ENCODE results near the gene SEPHS2. TPM values are rescaled to one million over a fixed set of nuclear protein-coding genes. Genes with fewer than 3 reads are reported as not detected.
"Not testable (repeated sequence)": the region's sequence is repeated elsewhere in the genome, so short reads cannot be mapped to it uniquely, and the experiment has no call there.

SEPHS2 gene
- total RNA-seq, 2 donors from 2014 or later: 18.2 to 18.6 TPM

GRCh38 chr16:30481381-30481780, 35.7 kb upstream of the SEPHS2 start:
- Histone ChIP-seq H3K4me1 (no peaks in the 10 kb centered on the region), H3K27ac (no peak overlapping the region), H3K36me3 (no peaks in the 10 kb centered on the region), H3K27me3 (no peaks in the 10 kb centered on the region), H3K4me3 (no peak overlapping the region), H3K9me3 (no peaks in the 10 kb centered on the region)
- no peak for TF ChIP-seq CTCF (IDR thresholded peaks at IDR 0.05)
- DNase-seq (ENCODE audit: low spot score): no peak

GRCh38 chr16:30478766-30479478, 33.2 kb upstream of the SEPHS2 start:
- peaks cover 0 to 5% of the 10 kb centered on the region in 2 donors for H3K27me3 ChIP-seq
- no peak for TF ChIP-seq CTCF (IDR thresholded peaks at IDR 0.05)
- H3K4me3 ChIP-seq: no peak overlapping the region
- no peak for DNase-seq (ENCODE audit: low spot score)
- H3K27ac ChIP-seq: no peak overlapping the region
- no peaks in the 10 kb centered on the region for H3K9me3 ChIP-seq
- H3K4me1 ChIP-seq: no peaks in the 10 kb centered on the region
- no peaks in the 10 kb centered on the region for H3K36me3 ChIP-seq

- not testable (repeated sequence) for H3K4me3 ChIP-seq, H3K36me3 ChIP-seq, H3K27ac ChIP-seq
Measured at GRCh38 chr16:30477773-30478172, 32.1 kb upstream of the SEPHS2 start.

GRCh38 chr16:30476991-30477390, 31.3 kb upstream of the SEPHS2 start:
- no peaks in the 10 kb centered on the region for H3K9me3 ChIP-seq
- H3K27ac ChIP-seq: no peak overlapping the region
- H3K36me3 ChIP-seq: no peaks in the 10 kb centered on the region
- no peaks in the 10 kb centered on the region for H3K4me1 ChIP-seq
- no peak for DNase-seq (ENCODE audit: low spot score)
- peaks cover 0 to 6% of the 10 kb centered on the region in 2 donors for H3K27me3 ChIP-seq
- H3K4me3 ChIP-seq: no peak overlapping the region
- TF ChIP-seq CTCF (IDR thresholded peaks at IDR 0.05): no peak

More at GRCh38 chr16:30477773-30478172, 32.1 kb upstream of the SEPHS2 start:
- not testable (repeated sequence) for H3K4me1 ChIP-seq; H3K9me3 ChIP-seq; DNase-seq (ENCODE audit: low spot score); H3K27me3 ChIP-seq

DNA sequence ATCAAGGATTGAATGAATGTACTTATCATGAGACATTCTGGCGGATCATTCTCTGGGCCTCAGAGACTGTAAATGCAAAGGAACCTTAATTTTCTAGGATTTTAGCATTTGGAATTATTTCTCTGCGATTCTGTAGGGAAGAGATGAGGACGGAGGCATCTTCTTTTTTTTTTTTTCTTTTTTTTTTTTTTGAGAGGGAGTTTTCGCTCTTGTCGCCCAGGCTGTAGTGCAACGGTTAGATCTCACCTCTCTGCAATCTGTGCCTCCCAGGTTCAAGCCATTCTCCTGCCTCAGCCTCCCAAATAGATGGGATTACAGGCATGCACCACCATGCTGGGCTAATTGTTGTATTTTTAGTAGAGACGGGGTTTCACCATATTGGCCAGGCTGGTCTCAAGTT, 29.0 kb upstream of the SEPHS2 start:
- H3K27ac ChIP-seq: no peak overlapping the region

DNA sequence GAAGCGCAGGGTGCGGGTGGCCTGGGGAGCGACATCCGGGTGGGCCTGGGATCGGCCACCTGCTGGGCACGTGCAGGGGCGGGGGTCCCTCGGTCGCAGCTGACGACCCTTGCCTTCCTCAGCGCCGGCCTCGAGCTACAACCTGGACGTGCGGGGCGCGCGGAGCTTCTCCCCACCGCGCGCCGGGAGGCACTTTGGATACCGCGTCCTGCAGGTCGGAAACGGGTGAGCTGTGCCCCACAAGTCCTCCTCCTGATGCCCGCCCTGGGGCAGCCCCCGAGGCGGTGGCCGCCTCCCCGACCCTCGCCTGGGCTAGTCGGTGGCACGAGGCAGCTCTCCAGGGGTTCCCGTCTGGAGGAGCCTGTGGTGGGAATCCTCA, 28.4 kb upstream of the SEPHS2 start:
- Histone ChIP-seq H3K27me3 (peaks cover 0 to 6% of the 10 kb centered on the region in 2 donors), H3K4me1 (no peaks in the 10 kb centered on the region), H3K27ac (no peak overlapping the region), H3K36me3 (no peaks in the 10 kb centered on the region), H3K9me3 (no peaks in the 10 kb centered on the region), H3K4me3 (no peak overlapping the region)
- no peak for DNase-seq (ENCODE audit: low spot score)
- no peak for TF ChIP-seq CTCF (IDR thresholded peaks at IDR 0.05)

More for the DNA sequence above, 29.0 kb upstream of the SEPHS2 start:
- peaks cover 0 to 6% of the 10 kb centered on the region in 2 donors for H3K27me3 ChIP-seq
- no peaks in the 10 kb centered on the region for H3K4me1 ChIP-seq
- no peaks in the 10 kb centered on the region for H3K9me3 ChIP-seq
- no peak for DNase-seq (ENCODE audit: low spot score)
- H3K4me3 ChIP-seq: no peak overlapping the region
- no peak for TF ChIP-seq CTCF (IDR thresholded peaks at IDR 0.05)
- no peaks in the 10 kb centered on the region for H3K36me3 ChIP-seq
